ENCODE data around the gene OR10Z1.

- TF ChIP-seq CEBPZ (IDR thresholded peaks at IDR 0.05; ENCODE audit: borderline replicate concordance, low read depth, low read length) (no peak), ZNF778 (CRISPR knock-in tag; IDR thresholded peaks at IDR 0.05) (no peak), CBX3 (IDR thresholded peaks at IDR 0.05; ENCODE audit: borderline replicate concordance in 1 of 2, low read length in 2 of 2) (no peak)
Measured at GRCh38 chr1:158638904-158639303, 33.8 kb downstream of the OR10Z1 start.

Measured in K562 (cell line).